ENCODE measurements around the gene IFNL4.

DNA sequence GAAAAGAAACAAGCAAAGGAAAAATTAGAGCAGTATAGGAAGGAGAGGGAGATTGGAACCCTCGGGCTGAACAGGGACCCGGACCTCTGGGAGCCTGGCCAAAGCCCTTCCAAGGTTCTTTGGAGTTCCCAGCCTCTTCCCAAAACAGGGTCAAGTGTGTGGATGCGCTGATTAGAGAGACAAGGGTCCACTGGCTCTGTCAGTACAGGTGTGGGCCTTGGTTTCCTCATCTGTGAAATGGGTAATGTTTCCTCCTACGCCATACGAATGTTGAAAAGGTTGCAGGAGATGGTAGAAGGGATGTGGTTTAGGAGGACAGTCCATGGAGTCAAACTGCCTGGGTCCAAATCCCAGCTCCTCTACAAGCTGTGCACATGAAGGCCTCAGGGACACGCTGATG lies 42.5 kb downstream of the IFNL4 start:
- no peak for TF ChIP-seq POLR2A (IDR thresholded peaks at IDR 0.05; ENCODE audit: low read length)
- no peak for TF ChIP-seq GATA1 (IDR thresholded peaks at IDR 0.05; ENCODE audit: low read depth, low read length)

Measured in erythroblast (primary cell).